HepG2 (cell line): ENCODE results near the gene ZDBF2. TPM values are rescaled to one million over a fixed set of nuclear protein-coding genes. Genes with fewer than 3 reads are reported as not detected.

Source experiments
- DMTF1 ChIP-seq: sonication (generic); formaldehyde crosslinking; IDR thresholded peaks from 2 replicates; pipeline ENCODE4 v1.4.0; 2020; ENCODE audit warnings: mild to moderate bottlenecking, missing genetic modification reagents
- HNRNPL ChIP-seq: fragments of 200-400 bp; formaldehyde crosslinking; IDR thresholded peaks from 2 replicates; pipeline ENCODE4 v1.6.1; 2017; ENCODE audit warnings: mild to moderate bottlenecking, low read depth, low read length
- MED8 ChIP-seq: sonication (generic); formaldehyde crosslinking; IDR thresholded peaks from 2 replicates; pipeline ENCODE4 v1.8.1; 2023; ENCODE audit warnings: mild to moderate bottlenecking, missing genetic modification reagents; ENCODE audit not compliant: insufficient replicate concordance
- MLLT10 ChIP-seq: sonication (generic); formaldehyde crosslinking; IDR thresholded peaks from 2 replicates; pipeline ENCODE4 v1.4.0; 2020; ENCODE audit warnings: missing genetic modification reagents
- NRL ChIP-seq: sonication (generic); formaldehyde crosslinking; IDR thresholded peaks from 2 replicates; pipeline ENCODE4 v1.5.0; 2020; ENCODE audit warnings: missing genetic modification reagents, mild to moderate bottlenecking, moderate library complexity, borderline replicate concordance
- RELA ChIP-seq: sonication (generic); formaldehyde crosslinking; IDR thresholded peaks from 2 replicates; pipeline ENCODE4 v1.4.0; 2020; ENCODE audit warnings: missing genetic modification reagents
- RFX3 ChIP-seq: IDR thresholded peaks from 2 replicates; pipeline ENCODE4 v1.6.1; 2016; ENCODE audit warnings: missing biosample characterization, missing genetic modification reagents
- RFX5 ChIP-seq: IDR thresholded peaks from 2 replicates; pipeline ENCODE4 v1.6.1; 2011; ENCODE audit warnings: low read depth, low read length, improper control_type of control experiment
- STAT6 ChIP-seq: sonication (generic); formaldehyde crosslinking; IDR thresholded peaks from 2 replicates; pipeline ENCODE4 v1.4.0; 2020; ENCODE audit warnings: missing genetic modification reagents, mild to moderate bottlenecking, borderline replicate concordance
- THRA ChIP-seq: sonication (generic); formaldehyde crosslinking; IDR thresholded peaks from 2 replicates; pipeline ENCODE4 v1.4.0; 2020; ENCODE audit warnings: missing genetic modification reagents, borderline replicate concordance
- YEATS4 ChIP-seq: sonication (generic); formaldehyde crosslinking; IDR thresholded peaks from 2 replicates; pipeline ENCODE4 v1.4.0; 2020; ENCODE audit warnings: missing genetic modification reagents, borderline replicate concordance
- ZMYM2 ChIP-seq: sonication (generic); formaldehyde crosslinking; IDR thresholded peaks from 2 replicates; pipeline ENCODE4 v1.8.0; 2022; ENCODE audit warnings: mild to moderate bottlenecking, missing genetic modification reagents
- ZNF615 ChIP-seq: sonication (generic); formaldehyde crosslinking; IDR thresholded peaks from 2 replicates; pipeline ENCODE4 v1.5.0; 2020; ENCODE audit warnings: mild to moderate bottlenecking, missing genetic modification reagents, borderline replicate concordance
- ZNF709 ChIP-seq: sonication (generic); formaldehyde crosslinking; IDR thresholded peaks from 2 replicates; pipeline ENCODE4 v1.5.0; 2020; ENCODE audit warnings: mild to moderate bottlenecking, missing genetic modification reagents
- polyA plus RNA-seq, 8 experiments: library from polyadenylated mRNA; depleted of rRNA in 3 of 8; stranded (reverse) in 7 of 8; unstranded in 1 of 8; fragments of >200 nt; fragmentation: Illumina TruSeq in 4 of 8; extraction: Trizol in 4 of 8; gene quantifications; 2 replicates each; pipeline versions ENCODE4 v1.2.1 to v1.2.3, GENCODE V29; 2011 to 2016; ENCODE audit warnings: low read depth in 4 of 8, missing spikeins in 1 of 8, mixed read lengths in 1 of 8; ENCODE audit not compliant: insufficient read depth in 1 of 8
- total RNA-seq, 5 experiments: library from RNA; depleted of rRNA; stranded (reverse); fragments of >200 nt; fragmentation: Illumina TruSeq; extraction: Trizol; gene quantifications; 2 replicates each; pipeline ENCODE4 v1.2.3, GENCODE V29; 2016; ENCODE audit warnings: low read depth in 1 of 5
- TF ChIP-seq, protein P1 (sequence below): sonication (generic); formaldehyde crosslinking; IDR thresholded peaks from 2 replicates; pipeline ENCODE4 v1.4.0; 2020; ENCODE audit warnings: missing genetic modification reagents
- TF ChIP-seq, protein P2 (sequence below): sonication (generic); formaldehyde crosslinking; IDR thresholded peaks from 2 replicates; pipeline ENCODE4 v1.4.0; 2020; ENCODE audit warnings: mild to moderate bottlenecking, missing genetic modification reagents
- TF ChIP-seq, protein P3 (sequence below): IDR thresholded peaks from 2 replicates; pipeline ENCODE4 v1.6.1; 2016; ENCODE audit warnings: missing biosample characterization, missing genetic modification reagents, low read depth

The ZDBF2 gene
- total and polyA plus RNA-seq, 2 of the 13 experiments (the other 11 are each of a cell fraction or from before 2014, with no cell fraction given): 1.5 to 2.0 TPM

- TF ChIP-seq STAT6 (CRISPR knock-in tag) (no peak), HNRNPL (no peak), ZMYM2 (no peak), MLLT10 (CRISPR knock-in tag) (no peak), THRA (CRISPR knock-in tag) (no peak), NRL (CRISPR knock-in tag) (0 out of 2 replicates have a peak, but pooled peaks have one; percentile 10), ZNF709 (CRISPR knock-in tag) (peak; percentile 6; the same call in 1 of the 2 replicates), ZNF615 (CRISPR knock-in tag) (no peak), YEATS4 (CRISPR knock-in tag) (no peak), MED8 (no peak), DMTF1 (no peak), RELA (CRISPR knock-in tag) (no peak), RFX3 (CRISPR knock-in tag) (no peak), RFX5 (no peak)
- TF ChIP-seq, protein P1, sequence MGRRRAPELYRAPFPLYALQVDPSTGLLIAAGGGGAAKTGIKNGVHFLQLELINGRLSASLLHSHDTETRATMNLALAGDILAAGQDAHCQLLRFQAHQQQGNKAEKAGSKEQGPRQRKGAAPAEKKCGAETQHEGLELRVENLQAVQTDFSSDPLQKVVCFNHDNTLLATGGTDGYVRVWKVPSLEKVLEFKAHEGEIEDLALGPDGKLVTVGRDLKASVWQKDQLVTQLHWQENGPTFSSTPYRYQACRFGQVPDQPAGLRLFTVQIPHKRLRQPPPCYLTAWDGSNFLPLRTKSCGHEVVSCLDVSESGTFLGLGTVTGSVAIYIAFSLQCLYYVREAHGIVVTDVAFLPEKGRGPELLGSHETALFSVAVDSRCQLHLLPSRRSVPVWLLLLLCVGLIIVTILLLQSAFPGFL (CRISPR knock-in tag): no peak
- TF ChIP-seq, protein P2, sequence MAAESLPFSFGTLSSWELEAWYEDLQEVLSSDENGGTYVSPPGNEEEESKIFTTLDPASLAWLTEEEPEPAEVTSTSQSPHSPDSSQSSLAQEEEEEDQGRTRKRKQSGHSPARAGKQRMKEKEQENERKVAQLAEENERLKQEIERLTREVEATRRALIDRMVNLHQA (CRISPR knock-in tag): no peak
- TF ChIP-seq, protein P3, sequence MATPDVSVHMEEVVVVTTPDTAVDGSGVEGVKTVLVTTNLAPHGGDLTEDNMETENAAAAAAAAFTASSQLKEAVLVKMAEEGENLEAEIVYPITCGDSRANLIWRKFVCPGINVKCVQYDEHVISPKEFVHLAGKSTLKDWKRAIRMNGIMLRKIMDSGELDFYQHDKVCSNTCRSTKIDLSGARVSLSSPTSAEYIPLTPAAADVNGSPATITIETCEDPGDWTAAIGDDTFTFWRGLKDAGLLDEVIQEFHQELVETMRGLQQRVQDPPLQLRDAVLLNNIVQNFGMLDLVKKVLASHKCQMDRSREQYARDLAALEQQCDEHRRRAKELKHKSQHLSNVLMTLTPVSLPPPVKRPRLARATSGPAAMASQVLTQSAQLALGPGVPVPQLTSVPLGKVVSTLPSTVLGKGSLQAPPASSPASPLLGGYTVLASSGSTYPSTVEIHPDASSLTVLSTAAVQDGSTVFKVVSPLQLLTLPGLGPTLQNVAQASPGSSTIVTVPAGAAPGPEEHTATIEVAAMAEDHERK (CRISPR knock-in tag): no peak
Measured at GRCh38 chr2:206275312-206276055, 1.0 kb downstream of the ZDBF2 start (continued).
